ENCODE data around the gene MCM9.

- no peak for TF ChIP-seq CTCF (IDR thresholded peaks at IDR 0.05; ENCODE audit: insufficient read depth, low read depth, low read length)
- TF ChIP-seq EZH2 (IDR thresholded peaks at IDR 0.05; ENCODE audit: insufficient read depth, low read length) = no peak
Observed at GRCh38 chr6:118974790-118975189, 39.8 kb upstream of the MCM9 start.

Data from astrocyte (in vitro differentiated cells and primary cell).